ENCODE measurements around the gene FBXO36.

- peak; percentile 15 to 17 for TF ChIP-seq CTCF (IDR thresholded peaks at IDR 0.05; ENCODE audit: extremely low read depth in 1 of 2, insufficient read depth in 1 of 2, low read depth in 1 of 2, low read length in 2 of 2)
- no peak for TF ChIP-seq EZH2 (IDR thresholded peaks at IDR 0.05; ENCODE audit: borderline replicate concordance, low read depth, low read length, severe bottlenecking)
- no peak for TF ChIP-seq MAX (IDR thresholded peaks at IDR 0.05; ENCODE audit: insufficient read depth, insufficient read length)
- no peak for TF ChIP-seq MYC (IDR thresholded peaks at IDR 0.05; ENCODE audit: low read depth, low read length)
- no peak for TF ChIP-seq JUN (IDR thresholded peaks at IDR 0.05; ENCODE audit: borderline replicate concordance, insufficient read depth, insufficient read length, low read depth)
- no peak for TF ChIP-seq POLR2A (IDR thresholded peaks at IDR 0.05; ENCODE audit: low read depth, low read length)
Observed at GRCh38 chr2:229910832-229911412, 11.4 kb upstream of the FBXO36 start.
